Mesodermal cell (in vitro differentiated cells): ENCODE measurements around the gene GALNT9.
"Not testable (repeated sequence)": the region's sequence is repeated elsewhere in the genome, so short reads cannot be mapped to it uniquely, and the experiment has no call there.

Experiments used
- H3K27ac ChIP-seq: 2 replicates; pipeline ENCODE4 v1.7.0; 2013; ENCODE audit warnings: mild to moderate bottlenecking, low read depth, low read length, moderate library complexity; ENCODE audit not compliant: severe bottlenecking
- H3K36me3 ChIP-seq: 2 replicates; pipeline ENCODE4 v1.7.1; 2013; ENCODE audit warnings: mild to moderate bottlenecking, low read length, moderate library complexity; ENCODE audit not compliant: control insufficient read depth, insufficient read depth
- H3K4me1 ChIP-seq: one replicate; pipeline ENCODE4 v1.7.1; 2013; ENCODE audit warnings: mild to moderate bottlenecking, low read length; ENCODE audit not compliant: insufficient read depth, control insufficient read depth, poor library complexity, severe bottlenecking
- H3K4me3 ChIP-seq: 2 replicates; pipeline ENCODE4 v1.7.0; 2013; ENCODE audit warnings: low read length, control low read depth, mild to moderate bottlenecking; ENCODE audit not compliant: insufficient read depth, poor library complexity, severe bottlenecking; ENCODE audit errors: extremely low read depth
- H3K9me3 ChIP-seq: 2 replicates; pipeline ENCODE4 v1.7.1; 2013; ENCODE audit warnings: mild to moderate bottlenecking, low read length, moderate library complexity; ENCODE audit not compliant: control insufficient read depth
- WGBS, 2 experiments: methylation state at CpG; one replicate each; pipeline ENCODE4 v1.1.5; 2013; ENCODE audit warnings: missing lambda C conversion rate in 2 of 2; ENCODE audit not compliant: insufficient coverage in 2 of 2; 5-methylcytosine and 5-hydroxymethylcytosine counted together

GALNT9 gene

GRCh38 chr12:132296063-132296462 lies 33.3 kb downstream of the GALNT9 start:
- peaks cover 47% of the 10 kb centered on the region for H3K9me3 ChIP-seq
- no peaks in the 10 kb centered on the region for H3K36me3 ChIP-seq
- no peaks in the 10 kb centered on the region for H3K4me1 ChIP-seq
- no peak overlapping the region for H3K27ac ChIP-seq
- no peak overlapping the region for H3K4me3 ChIP-seq
- WGBS, 2 experiments, result 85 to 94% methylated on average over 15 to 17 of the region's 18 CpGs

GRCh38 chr12:132295561-132295960 lies 33.8 kb downstream of the GALNT9 start:
- H3K36me3 ChIP-seq, H3K4me1 ChIP-seq, H3K27ac ChIP-seq, H3K4me3 ChIP-seq: not testable (repeated sequence)
- WGBS, 2 experiments, result 92 to 93% methylated on average over 21 to 22 of the region's 24 CpGs
- peaks cover 47% of the 10 kb centered on the region for H3K9me3 ChIP-seq

- WGBS, 2 experiments, result 93% methylated on average over 13 to 14 of the region's 18 CpGs
- no peaks in the 10 kb centered on the region for H3K36me3 ChIP-seq
- H3K27ac ChIP-seq, result no peak overlapping the region
- H3K9me3 ChIP-seq, result peaks cover 50% of the 10 kb centered on the region
- H3K4me1 ChIP-seq, result no peaks in the 10 kb centered on the region
- H3K4me3 ChIP-seq, result no peak overlapping the region
Observed at GRCh38 chr12:132295101-132295526, 34.3 kb downstream of the GALNT9 start.

GRCh38 chr12:132294121-132295034 lies 35.0 kb downstream of the GALNT9 start:
- WGBS, 2 experiments, result 68 to 77% methylated on average over 17 to 20 of the region's 24 CpGs
- Histone ChIP-seq H3K4me3 (no peak overlapping the region), H3K4me1 (no peaks in the 10 kb centered on the region), H3K27ac (no peak overlapping the region), H3K9me3 (peaks cover 54% of the 10 kb centered on the region), H3K36me3 (no peaks in the 10 kb centered on the region)

GRCh38 chr12:132292328-132293319 lies 36.8 kb downstream of the GALNT9 start:
- H3K27ac ChIP-seq, result no peak overlapping the region
- H3K36me3 ChIP-seq, result no peaks in the 10 kb centered on the region
- no peak overlapping the region for H3K4me3 ChIP-seq
- H3K9me3 ChIP-seq, result peaks cover 54% of the 10 kb centered on the region
- H3K4me1 ChIP-seq, result no peaks in the 10 kb centered on the region
- 85 to 87% methylated on average over 25 of the region's 33 CpGs for WGBS, 2 experiments

- WGBS, 2 experiments, result 89 to 92% methylated on average over 6 to 24 of the region's 30 CpGs
- H3K36me3 ChIP-seq, result no peaks in the 10 kb centered on the region
- no peak overlapping the region for H3K4me3 ChIP-seq
- no peak overlapping the region for H3K27ac ChIP-seq
- peaks cover 53% of the 10 kb centered on the region for H3K9me3 ChIP-seq
- H3K4me1 ChIP-seq, result no peaks in the 10 kb centered on the region
Observed at GRCh38 chr12:132291402-132292175, 37.8 kb downstream of the GALNT9 start.

GRCh38 chr12:132290203-132290540 lies 39.2 kb downstream of the GALNT9 start:
- H3K27ac ChIP-seq, result no peak overlapping the region
- peaks cover 53% of the 10 kb centered on the region for H3K9me3 ChIP-seq
- WGBS, 2 experiments, result 89 to 96% methylated on average over 9 to 11 of the region's 12 CpGs
- H3K36me3 ChIP-seq, result no peaks in the 10 kb centered on the region
- H3K4me1 ChIP-seq, result no peaks in the 10 kb centered on the region
- H3K4me3 ChIP-seq, result no peak overlapping the region

GRCh38 chr12:132289356-132290202 lies 39.8 kb downstream of the GALNT9 start:
- Histone ChIP-seq H3K4me3 (no peak overlapping the region), H3K9me3 (peaks cover 47% of the 10 kb centered on the region), H3K36me3 (no peaks in the 10 kb centered on the region), H3K27ac (no peak overlapping the region), H3K4me1 (no peaks in the 10 kb centered on the region)
- WGBS, 2 experiments, result 77 to 80% methylated on average over 12 to 14 of the region's 19 CpGs

GRCh38 chr12:132288516-132289215 lies 40.7 kb downstream of the GALNT9 start:
- Histone ChIP-seq H3K4me3 (no peak overlapping the region), H3K27ac (no peak overlapping the region), H3K36me3 (no peaks in the 10 kb centered on the region), H3K9me3 (peaks cover 42% of the 10 kb centered on the region), H3K4me1 (no peaks in the 10 kb centered on the region)
- WGBS, 2 experiments, result 90 to 91% methylated on average over 33 to 36 of the region's 37 CpGs
